Ovary (tissue), 3 donors: Measurements from ENCODE around the gene ANKS1B.

ENCODE experiments used
- CTCF ChIP-seq, 3 donors: fragments of 450-650 bp in 2 of 3; fragments of 200-600 bp in 1 of 3; IDR thresholded peaks; one replicate each; pipeline versions ENCODE4 v1.5.1 to v1.8.0; 2016 to 2022; ENCODE audit warnings: antibody characterized with exemption in 3 of 3, mild to moderate bottlenecking in 1 of 3
- EP300 ChIP-seq: sonication (generic); formaldehyde crosslinking; IDR thresholded peaks from one replicate; pipeline ENCODE4 v1.6.1; 2017; ENCODE audit warnings: antibody characterized with exemption
- POLR2A ChIP-seq: fragments of 450-650 bp; IDR thresholded peaks from one replicate; pipeline ENCODE4 v1.6.1; 2017; ENCODE audit warnings: antibody characterized with exemption, mild to moderate bottlenecking, moderate library complexity
- donor health status: DM: no; HTN: no; CAD: no.

DNA sequence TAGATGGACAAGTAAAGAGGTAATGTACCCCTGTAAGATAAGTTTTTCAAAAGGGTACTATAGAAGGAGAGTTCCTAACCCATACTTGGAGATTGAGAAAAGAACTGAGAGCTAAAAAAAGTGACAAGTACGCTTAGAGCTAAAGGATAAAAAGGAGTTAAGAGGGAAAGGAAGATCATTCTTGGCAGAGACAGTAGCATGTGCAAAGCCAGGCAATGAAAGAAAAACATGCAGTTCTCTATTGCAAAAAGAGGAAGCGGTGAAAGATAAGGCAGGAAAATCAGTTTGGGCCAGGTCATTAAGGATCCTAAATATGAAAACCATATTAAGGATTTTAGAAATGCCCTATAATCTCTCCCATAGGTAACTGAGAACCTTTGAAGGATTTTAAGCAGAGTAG is 837.6 kb downstream of the ANKS1B start:
- TF ChIP-seq POLR2A (no peak), CTCF (IDR thresholded peaks at IDR 0.05) (no peak), EP300 (no peak)
